Activated naive CD4-positive, alpha-beta T cell treated with anti-CD3 and anti-CD28 coated beads, Interleukin-2, amount 50 U/mL, for 72 hours (primary cell): ENCODE data around the gene CABLES2. TPM values are rescaled to one million over a fixed set of nuclear protein-coding genes. Genes with fewer than 3 reads are reported as not detected.
"Not testable (repeated sequence)": the region's sequence is repeated elsewhere in the genome, so short reads cannot be mapped to it uniquely, and the experiment has no call there.

Source experiments
- ATAC-seq, 2 donors: fragments of 150-1000 bp; cut with Tn5 transposase; 2 replicates each; pipeline ENCODE4 v1.10.0; 2021; ENCODE audit warnings: mild to moderate bottlenecking in 2 of 2, moderate library complexity in 2 of 2
- DNase-seq, 2 donors: peaks; one replicate each; pipeline ENCODE4 v3.0.0; 2021 to 2022; ENCODE audit warnings: low spot score in 2 of 2
- H3K27ac Mint-ChIP-seq, 2 donors: one replicate each; pipeline ENCODE4 v1.8.0; 2022; ENCODE audit warnings: mild to moderate bottlenecking in 2 of 2, mixed read lengths in 2 of 2
- H3K36me3 Mint-ChIP-seq, 2 donors: one replicate each; pipeline ENCODE4 v1.8.0; 2022; ENCODE audit warnings: mixed read lengths in 2 of 2
- H3K9me3 Mint-ChIP-seq, 2 donors: one replicate each; pipeline ENCODE4 v1.8.0; 2022; ENCODE audit warnings: mixed read lengths in 2 of 2
- total RNA-seq, 2 donors: library from RNA; stranded (reverse); gene quantifications; one replicate each; pipeline ENCODE4 v1.2.3, GENCODE V29; 2022

The CABLES2 gene
- total RNA-seq, 2 donors from 2014 or later: 5.8 to 6.4 TPM

- H3K9me3 Mint-ChIP-seq, ATAC-seq, DNase-seq, H3K36me3 Mint-ChIP-seq, H3K27ac Mint-ChIP-seq: not testable (repeated sequence)
These were observed 33.4 kb downstream of the CABLES2 start for GRCh38 chr20:62373631-62374179.

DNA sequence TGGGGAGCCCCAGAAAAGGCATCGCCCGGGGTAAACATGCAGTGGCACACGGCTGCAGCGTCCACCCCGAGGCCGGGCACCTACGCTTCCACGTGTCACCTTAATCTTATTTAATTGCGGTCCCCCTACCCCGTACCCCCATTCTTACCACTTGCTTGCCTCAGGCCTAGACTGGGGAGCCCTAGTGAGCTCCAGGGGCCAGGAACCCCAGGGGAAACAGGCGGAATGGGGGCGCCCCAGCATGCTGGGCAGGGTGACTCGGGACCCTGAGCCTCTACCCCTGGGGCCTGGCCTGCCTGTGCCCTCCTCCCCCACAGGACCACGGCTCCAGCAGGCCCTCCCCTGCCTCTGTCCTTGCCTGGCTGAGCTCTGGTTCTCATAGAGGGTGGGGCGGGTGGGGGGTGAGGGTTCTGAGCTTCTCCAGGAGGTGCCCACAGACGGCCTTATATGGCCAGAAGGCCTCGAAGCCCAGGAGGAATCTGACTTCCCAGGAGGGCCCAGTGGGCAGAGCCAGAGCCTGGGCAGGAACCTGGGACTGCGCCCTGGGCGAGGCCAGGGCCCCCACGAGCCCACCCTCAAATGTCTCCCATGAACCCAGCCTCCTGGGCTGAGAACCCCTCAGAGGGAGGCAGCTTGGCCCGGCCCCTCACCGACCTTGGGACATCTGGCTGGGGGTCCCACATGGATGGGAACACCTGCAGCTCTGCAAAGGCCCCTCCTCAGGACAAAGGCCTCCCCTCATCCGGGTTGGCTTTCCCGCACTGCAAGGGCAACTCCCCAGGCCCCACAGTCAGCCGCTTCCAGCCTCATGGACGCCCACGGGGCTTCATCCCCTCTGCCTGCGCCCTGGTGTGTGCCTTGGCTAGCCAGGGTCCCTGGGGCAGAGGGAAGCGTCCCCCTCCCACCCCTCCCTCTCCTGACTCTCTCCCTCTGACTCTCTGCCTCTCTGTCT is 34.8 kb downstream of the CABLES2 start:
- DNase-seq: no peak
- Mint-ChIP-seq H3K27ac (no peak overlapping the region), H3K9me3 (no peaks in the 10 kb centered on the region), H3K36me3 (no peaks in the 10 kb centered on the region)
- no peak for ATAC-seq

GRCh38 chr20:62371588-62372041 is 35.5 kb downstream of the CABLES2 start:
- Mint-ChIP-seq H3K27ac (no peak overlapping the region), H3K9me3 (no peaks in the 10 kb centered on the region), H3K36me3 (no peaks in the 10 kb centered on the region)
- ATAC-seq (no peak), DNase-seq (no peak)

DNA sequence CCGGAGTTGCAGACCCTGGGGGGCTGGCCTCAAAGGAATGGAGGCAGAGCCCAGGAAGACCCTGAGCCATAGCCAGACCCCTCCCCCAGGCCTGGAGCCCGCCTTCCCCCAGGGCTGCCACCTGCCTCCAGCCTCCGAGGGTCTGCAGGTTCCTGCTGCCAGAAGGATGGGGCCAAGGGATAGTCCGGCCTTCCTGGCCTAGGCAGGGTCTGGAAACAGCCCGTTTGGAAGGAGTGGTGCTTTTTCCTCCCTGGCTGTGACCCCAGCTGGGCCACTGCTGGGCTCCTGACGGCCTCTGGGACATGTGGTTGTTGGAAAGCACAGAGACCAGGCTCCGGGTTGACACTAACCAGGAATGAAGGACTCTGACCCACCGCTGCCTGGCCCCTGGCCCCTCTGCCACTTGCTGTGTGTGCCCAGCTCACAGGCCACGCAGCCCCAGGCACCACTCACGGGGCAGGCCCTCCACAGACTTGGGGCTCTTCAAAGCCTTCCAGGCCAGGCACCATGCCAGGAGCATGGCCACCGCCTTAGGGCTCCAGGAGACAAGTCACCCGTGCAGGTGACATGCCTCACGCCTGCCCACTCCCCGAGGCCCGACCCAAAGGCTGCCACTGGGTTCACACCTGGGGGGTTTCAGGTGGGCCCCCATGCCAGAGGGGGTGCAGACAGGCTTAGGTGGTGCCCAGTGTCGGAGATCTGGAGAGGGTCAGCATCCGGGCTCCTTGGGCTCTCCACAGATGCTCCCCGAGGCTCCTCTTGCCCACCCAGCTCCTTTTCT is 36.1 kb downstream of the CABLES2 start:
- DNase-seq (no peak), ATAC-seq (no peak)
- Mint-ChIP-seq H3K27ac (no peak overlapping the region), H3K9me3 (no peaks in the 10 kb centered on the region), H3K36me3 (no peaks in the 10 kb centered on the region)

GRCh38 chr20:62370115-62370806 is 36.8 kb downstream of the CABLES2 start:
- DNase-seq: no peak
- H3K9me3 Mint-ChIP-seq: no peaks in the 10 kb centered on the region
- H3K36me3 Mint-ChIP-seq: no peaks in the 10 kb centered on the region
- ATAC-seq: peak; percentile 67 to 71
- H3K27ac Mint-ChIP-seq: no peak overlapping the region

- ATAC-seq (no peak), DNase-seq (no peak)
- Mint-ChIP-seq H3K36me3 (no peaks in the 10 kb centered on the region), H3K27ac (no peak overlapping the region), H3K9me3 (no peaks in the 10 kb centered on the region)
These were observed 37.3 kb downstream of the CABLES2 start for GRCh38 chr20:62369815-62370114.

GRCh38 chr20:62368976-62369814 is 37.9 kb downstream of the CABLES2 start:
- Mint-ChIP-seq H3K9me3 (no peaks in the 10 kb centered on the region), H3K36me3 (no peaks in the 10 kb centered on the region), H3K27ac (no peak overlapping the region)
- peak in 1 of 2 donors; percentile 15 for ATAC-seq
- DNase-seq: no peak

- no peak overlapping the region for H3K27ac Mint-ChIP-seq
- no peaks in the 10 kb centered on the region for H3K36me3 Mint-ChIP-seq
- DNase-seq (no peak), ATAC-seq (no peak)
- no peaks in the 10 kb centered on the region for H3K9me3 Mint-ChIP-seq
These were observed 38.6 kb downstream of the CABLES2 start for GRCh38 chr20:62368392-62368975.

DNA sequence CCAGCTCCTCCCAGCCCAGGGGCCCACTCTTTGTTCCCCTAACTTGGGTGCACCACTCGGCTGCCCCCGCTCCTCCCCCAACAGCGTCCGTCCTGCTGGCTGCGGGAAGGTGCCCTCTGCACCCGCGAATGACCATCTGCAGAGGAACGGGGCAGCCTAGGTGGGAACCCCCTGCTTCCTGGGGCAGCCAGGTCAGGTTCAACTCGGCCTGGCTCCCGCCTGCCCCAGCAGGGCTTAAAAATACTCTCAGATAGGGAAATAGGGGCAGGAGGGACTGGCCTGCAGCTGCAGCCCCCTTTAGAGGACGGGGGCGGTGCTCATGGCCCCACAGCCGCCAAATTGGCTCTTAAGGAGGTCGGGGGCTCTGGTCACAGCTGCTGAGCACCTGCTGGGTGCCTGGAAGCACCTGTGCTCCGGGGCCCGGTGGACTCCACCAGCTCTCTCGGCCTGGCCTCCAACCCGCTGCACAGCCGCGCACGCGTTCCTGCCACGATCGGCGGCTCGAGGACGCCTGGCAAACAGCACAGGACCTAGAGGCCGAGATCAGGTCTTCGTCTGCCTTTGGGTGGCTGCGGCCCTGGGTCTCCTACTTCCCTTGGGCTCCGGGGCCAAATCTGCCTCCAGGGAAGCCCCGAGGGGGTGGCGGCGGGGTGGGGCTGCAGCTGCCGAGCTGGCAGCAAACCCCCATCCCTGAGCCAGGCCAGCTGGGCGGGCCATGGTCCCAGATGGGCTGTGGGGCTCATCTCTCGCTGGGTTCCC is 39.3 kb downstream of the CABLES2 start:
- DNase-seq: no peak
- Mint-ChIP-seq H3K36me3 (no peaks in the 10 kb centered on the region), H3K27ac (no peak overlapping the region), H3K9me3 (no peaks in the 10 kb centered on the region)
- ATAC-seq: no peak

DNA sequence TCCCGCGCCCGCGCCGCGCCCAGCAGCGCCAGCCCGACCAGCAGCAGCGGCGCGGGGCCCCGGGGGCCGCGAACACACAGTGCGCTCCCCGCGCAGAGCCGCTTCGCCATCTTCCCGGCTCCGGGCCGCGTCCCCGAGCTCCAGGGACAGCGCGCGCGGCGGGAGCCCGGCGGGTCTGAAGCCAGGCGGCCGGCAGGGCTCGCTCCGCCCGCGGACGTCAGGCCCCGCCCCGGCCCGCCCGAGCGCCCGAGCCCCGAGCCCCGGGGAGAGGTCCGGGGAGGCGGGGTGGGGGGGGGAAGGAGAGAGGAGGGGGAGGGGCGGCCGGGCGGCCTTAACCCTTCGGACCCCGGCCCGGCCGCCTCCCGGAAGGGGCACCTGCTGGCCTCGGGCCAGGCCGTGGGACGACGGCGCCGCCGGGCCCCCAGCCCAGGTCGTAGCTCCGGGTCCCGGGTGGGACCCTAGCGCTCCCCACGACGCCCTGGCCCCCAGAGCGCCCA is 39.9 kb downstream of the CABLES2 start, which contains the start of gene LAMA5:
LAMA5 (minus strand) TSS at position 177 of the 497 bp plus-strand sequence; CDS start at position 110, 67 bp downstream.
- Mint-ChIP-seq H3K9me3 (no peaks in the 10 kb centered on the region), H3K27ac (no peak within 1 kb of the TSS), H3K36me3 (no peaks in the 10 kb centered on the region)
- ATAC-seq (peak; percentile 16 to 38), DNase-seq (no peak)

DNA sequence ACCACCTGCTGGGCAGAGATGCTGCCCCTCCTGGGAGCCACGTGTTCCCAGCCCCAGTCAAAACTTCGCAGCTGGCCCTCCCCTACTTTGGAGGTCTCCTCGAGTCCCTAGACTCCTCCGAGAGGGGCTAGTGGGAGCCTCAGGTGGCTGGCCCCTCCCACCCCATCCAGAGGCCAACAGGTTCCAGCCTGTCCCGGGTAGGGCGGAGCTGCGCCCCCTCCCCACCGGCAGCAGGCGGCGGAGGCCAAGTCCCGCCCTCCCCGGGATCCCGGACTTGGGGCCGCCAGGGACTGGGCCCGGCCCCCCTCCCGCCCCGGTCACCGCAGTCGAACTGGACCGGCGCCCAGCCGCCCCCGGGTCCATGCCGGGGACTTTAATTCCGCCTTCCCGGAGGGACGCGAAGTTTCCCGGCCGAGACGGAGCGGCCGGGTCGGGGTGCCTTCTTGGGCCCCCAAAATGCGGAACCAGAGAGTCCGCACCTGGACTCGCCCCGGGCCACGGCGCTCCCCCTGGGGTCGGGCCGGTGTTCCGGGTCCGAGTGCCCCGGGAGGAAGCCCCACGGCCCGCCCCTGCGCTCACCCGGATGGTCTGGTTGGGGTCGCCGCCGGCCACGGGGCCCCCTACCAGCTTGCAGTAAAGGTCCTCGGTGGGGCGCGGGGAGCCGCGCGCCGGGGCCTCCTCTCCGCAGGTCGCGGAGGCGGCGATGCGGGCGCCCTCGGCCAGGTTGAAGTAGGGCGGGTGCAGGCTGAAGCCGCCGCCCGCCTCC is 40.5 kb downstream of the CABLES2 start:
- H3K36me3 Mint-ChIP-seq: no peaks in the 10 kb centered on the region
- no peaks in the 10 kb centered on the region for H3K9me3 Mint-ChIP-seq
- no peak for ATAC-seq

DNA sequence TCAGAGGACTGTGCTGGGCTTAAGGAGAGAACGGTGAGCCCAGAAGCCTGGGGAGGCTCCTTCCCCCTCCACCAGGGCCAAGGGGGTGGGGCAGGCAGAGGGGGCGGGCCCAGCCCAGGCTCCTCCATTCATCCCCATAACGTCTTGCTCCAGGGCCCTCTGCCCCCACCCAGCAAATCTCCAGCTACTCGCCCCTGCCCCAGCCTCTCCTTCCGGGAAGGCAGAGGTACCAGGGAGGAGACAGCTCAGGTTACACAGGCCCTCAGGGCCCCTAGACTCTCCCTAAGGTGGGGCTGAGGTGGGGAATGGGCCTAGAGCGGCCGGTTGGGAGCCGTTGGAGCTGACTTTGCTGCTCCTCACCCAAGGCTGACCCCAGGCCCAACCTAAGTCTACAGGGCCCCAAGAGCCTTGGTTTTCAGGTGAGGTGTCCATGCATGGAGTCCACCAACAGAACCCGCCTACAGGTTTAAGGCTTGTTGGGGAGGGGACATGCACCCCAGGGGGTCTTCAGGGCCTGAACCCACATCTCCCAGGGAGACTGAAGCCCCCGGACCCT is 41.2 kb downstream of the CABLES2 start:
- no peak for DNase-seq
- H3K36me3 Mint-ChIP-seq: no peaks in the 10 kb centered on the region

More for the DNA sequence above, 40.5 kb downstream of the CABLES2 start:
- no peak for DNase-seq
- H3K27ac Mint-ChIP-seq: no peak overlapping the region

GRCh38 chr20:62364911-62365736 is 42.0 kb downstream of the CABLES2 start:
- no peaks in the 10 kb centered on the region for H3K36me3 Mint-ChIP-seq
- ATAC-seq: no peak
- H3K9me3 Mint-ChIP-seq: no peaks in the 10 kb centered on the region
- H3K27ac Mint-ChIP-seq: no peak overlapping the region
- DNase-seq: no peak

More for the DNA sequence above, 41.2 kb downstream of the CABLES2 start:
- H3K9me3 Mint-ChIP-seq: no peaks in the 10 kb centered on the region
- ATAC-seq: no peak
- H3K27ac Mint-ChIP-seq: no peak overlapping the region
